Small intestine (tissue), 7 donors: ENCODE data around the gene ACACB. TPM values are rescaled to one million over a fixed set of nuclear protein-coding genes. Genes with fewer than 3 reads are reported as not detected.

Source experiments
- DNase-seq, 2 donors: peaks; one replicate each; pipeline versions ENCODE4 v3.0.0 to v3.0.0-alpha.2; 2013
- FAIRE-seq: peaks from 2 replicates; lab custom pipeline; 2012; peaks lifted over from hg19 to GRCh38; lab: Jason Lieb, UNC
- H3K27ac ChIP-seq, 3 donors: one replicate each; pipeline ENCODE4 v1.5.1; 2013; ENCODE audit warnings: low read length in 2 of 3, mild to moderate bottlenecking in 2 of 3, control low read depth in 1 of 3, inconsistent platforms in 1 of 3, low read depth in 1 of 3, moderate library complexity in 1 of 3
- H3K27me3 ChIP-seq, 3 donors: one replicate each; pipeline ENCODE4 v1.6.1; 2013; ENCODE audit warnings: low read length in 3 of 3, inconsistent platforms in 1 of 3; ENCODE audit not compliant: control insufficient read depth in 3 of 3, insufficient read depth in 3 of 3
- H3K36me3 ChIP-seq, 3 donors: one replicate each; pipeline ENCODE4 v1.6.1; 2013; ENCODE audit warnings: low read length in 3 of 3, inconsistent platforms in 1 of 3, low read depth in 1 of 3, mild to moderate bottlenecking in 1 of 3, moderate library complexity in 1 of 3; ENCODE audit not compliant: control insufficient read depth in 3 of 3, insufficient read depth in 2 of 3
- H3K4me1 ChIP-seq, 3 donors: one replicate each; pipeline ENCODE4 v1.6.1; 2013; ENCODE audit warnings: low read length in 2 of 3, inconsistent platforms in 1 of 3, low read depth in 1 of 3, mild to moderate bottlenecking in 1 of 3, moderate library complexity in 1 of 3; ENCODE audit not compliant: control insufficient read depth in 3 of 3, insufficient read depth in 2 of 3
- H3K4me3 ChIP-seq, 3 donors: one replicate each; pipeline ENCODE4 v1.5.1; 2013; ENCODE audit warnings: low read length in 3 of 3, control low read depth in 1 of 3, inconsistent platforms in 1 of 3, low read depth in 1 of 3, mild to moderate bottlenecking in 1 of 3, moderate library complexity in 1 of 3
- H3K9me3 ChIP-seq, 2 donors: one replicate each; pipeline ENCODE4 v1.6.1; 2013; ENCODE audit warnings: low read depth in 1 of 2, low read length in 1 of 2; ENCODE audit not compliant: control insufficient read depth in 2 of 2, insufficient read depth in 1 of 2
- WGBS, 3 donors: extraction: QIAGEN DNeasy Blood & Tissue Kit; methylation state at CpG; one replicate each; pipeline ENCODE4 v1.1.7; 2013; 5-methylcytosine and 5-hydroxymethylcytosine counted together
- polyA plus RNA-seq, 4 donors: library from polyadenylated mRNA; stranded (reverse) in 3 of 4; unstranded in 1 of 4; fragments of 200-250 nt in 3 of 4; fragments of 120-200 nt in 1 of 4; gene quantifications; one replicate each; pipeline versions ENCODE4 v1.2.1 to v1.2.3, GENCODE V29; 2013
- donor health status: healthy with polysubstance abuse.
- donor health status: control.
- donor health status: control.
- donor health status: Bipolar disorder and iron deficiency.
- donor health status: healthy.

ACACB gene
- polyA plus RNA-seq, 4 donors = 7.0 to 40.5 (median 14.1) TPM

- Histone ChIP-seq H3K36me3 (peaks cover 6 to 45% (median 23%) of the 10 kb centered on the region in 3 donors), H3K4me3 (no peak overlapping the region)
- no peak for FAIRE-seq
These were observed 144.7 kb downstream of the ACACB start for GRCh38 chr12:109261087-109261486.

GRCh38 chr12:109261939-109262338, 145.6 kb downstream of the ACACB start:
- DNase-seq (no peak), FAIRE-seq (no peak)
- peaks cover 0 to 8% of the 10 kb centered on the region in 2 donors for H3K9me3 ChIP-seq
- H3K27ac ChIP-seq = no peak overlapping the region
- H3K4me3 ChIP-seq = no peak overlapping the region
- 80 to 98% (median 83%) methylated on average over 2 of the region's 2 CpGs for WGBS, 3 donors
- H3K36me3 ChIP-seq = peaks cover 6 to 48% (median 17%) of the 10 kb centered on the region in 3 donors
- no peaks in the 10 kb centered on the region for H3K4me1 ChIP-seq
- no peaks in the 10 kb centered on the region for H3K27me3 ChIP-seq

More at GRCh38 chr12:109261087-109261486, 144.7 kb downstream of the ACACB start:
- Histone ChIP-seq H3K9me3 (peaks cover 0 to 8% of the 10 kb centered on the region in 2 donors), H3K27ac (no peak overlapping the region), H3K4me1 (no peaks in the 10 kb centered on the region), H3K27me3 (no peaks in the 10 kb centered on the region)
- DNase-seq = no peak
- WGBS, 3 donors = 91 to 100% (median 100%) methylated on average over 1 of the region's 1 CpG

- no peaks in the 10 kb centered on the region for H3K4me1 ChIP-seq
- H3K9me3 ChIP-seq = peaks cover 0 to 8% of the 10 kb centered on the region in 2 donors
- no peak overlapping the region for H3K4me3 ChIP-seq
- no peak for DNase-seq
- H3K36me3 ChIP-seq = peaks cover 4 to 48% (median 19%) of the 10 kb centered on the region in 3 donors
- no peak for FAIRE-seq
- 95 to 99% (median 96%) methylated on average over 3 of the region's 3 CpGs for WGBS, 3 donors
- no peak overlapping the region for H3K27ac ChIP-seq
- no peaks in the 10 kb centered on the region for H3K27me3 ChIP-seq
These were observed 147.1 kb downstream of the ACACB start for GRCh38 chr12:109263439-109263838.

- peaks cover 0 to 8% of the 10 kb centered on the region in 2 donors for H3K9me3 ChIP-seq
- WGBS, 3 donors = 49 to 59% (median 49%) methylated on average over 23 of the region's 23 CpGs
- H3K4me1 ChIP-seq = no peaks in the 10 kb centered on the region
- FAIRE-seq (no peak), DNase-seq (peak; percentile 76 to 80)
- H3K4me3 ChIP-seq = no peak overlapping the region
- H3K36me3 ChIP-seq = peaks cover 4 to 40% (median 19%) of the 10 kb centered on the region in 3 donors
- H3K27me3 ChIP-seq = no peaks in the 10 kb centered on the region
- no peak overlapping the region for H3K27ac ChIP-seq
These were observed 147.9 kb downstream of the ACACB start for GRCh38 chr12:109264095-109264942.

GRCh38 chr12:109264943-109265650, 148.7 kb downstream of the ACACB start:
- H3K27me3 ChIP-seq = no peaks in the 10 kb centered on the region
- peaks cover 0 to 8% of the 10 kb centered on the region in 2 donors for H3K9me3 ChIP-seq
- H3K36me3 ChIP-seq = peaks cover 4 to 37% (median 19%) of the 10 kb centered on the region in 3 donors
- 91 to 93% (median 92%) methylated on average over 24 to 27 of the region's 27 CpGs for whole genome bisulfite sequencing, 3 donors
- H3K4me3 ChIP-seq = no peak overlapping the region
- H3K4me1 ChIP-seq = no peaks in the 10 kb centered on the region
- no peak overlapping the region for H3K27ac ChIP-seq
- FAIRE-seq (no peak), DNase-seq (no peak)

- Histone ChIP-seq H3K9me3 (peaks cover 0 to 17% of the 10 kb centered on the region in 2 donors), H3K27ac (no peak overlapping the region), H3K36me3 (peaks cover 4 to 32% (median 14%) of the 10 kb centered on the region in 3 donors), H3K4me3 (no peak overlapping the region), H3K27me3 (no peaks in the 10 kb centered on the region), H3K4me1 (no peaks in the 10 kb centered on the region)
- FAIRE-seq (no peak), DNase-seq (no peak)
- WGBS, 3 donors = 87 to 94% (median 88%) methylated on average over 16 of the region's 16 CpGs
These were observed 149.9 kb downstream of the ACACB start for GRCh38 chr12:109266106-109266879.

GRCh38 chr12:109267361-109267760, 151.0 kb downstream of the ACACB start:
- peaks cover 0 to 32% (median 12%) of the 10 kb centered on the region in 3 donors for H3K36me3 ChIP-seq
- no peaks in the 10 kb centered on the region for H3K4me1 ChIP-seq
- peaks cover 0 to 17% of the 10 kb centered on the region in 2 donors for H3K9me3 ChIP-seq
- no peak for DNase-seq
- H3K27ac ChIP-seq = no peak overlapping the region
- no peak for FAIRE-seq
- WGBS, 3 donors = 90 to 94% (median 91%) methylated on average over 14 of the region's 14 CpGs
- H3K27me3 ChIP-seq = no peaks in the 10 kb centered on the region
- no peak overlapping the region for H3K4me3 ChIP-seq

- FAIRE-seq (no peak), DNase-seq (no peak)
- H3K36me3 ChIP-seq = peaks cover 0 to 29% (median 9%) of the 10 kb centered on the region in 3 donors
- peaks cover 0 to 12% of the 10 kb centered on the region in 2 donors for H3K9me3 ChIP-seq
- no peak overlapping the region for H3K27ac ChIP-seq
- WGBS, 3 donors = 88 to 91% (median 90%) methylated on average over 4 of the region's 4 CpGs
- no peaks in the 10 kb centered on the region for H3K4me1 ChIP-seq
- no peak overlapping the region for H3K4me3 ChIP-seq
- H3K27me3 ChIP-seq = peaks cover 0 to 5% (median 0%) of the 10 kb centered on the region in 3 donors
These were observed 152.5 kb downstream of the ACACB start for GRCh38 chr12:109268896-109269295.
